ENCODE results near the gene DDX39A. TPM values are rescaled to one million over a fixed set of nuclear protein-coding genes. Genes with fewer than 3 reads are reported as not detected.

Gene DDX39A
- total RNA-seq, 2 experiments from 2014 or later, result 219 to 227 TPM

GRCh38 chr19:14443632-14444216, 24.6 kb upstream of the DDX39A start:
- H3K36me3 Mint-ChIP-seq (ENCODE audit: low read depth), result peaks cover 34% of the 10 kb centered on the region
- H3K9me3 Mint-ChIP-seq, result no peaks in the 10 kb centered on the region
- no peak overlapping the region for H3K27ac Mint-ChIP-seq
- no peak overlapping the region for H3K4me3 Mint-ChIP-seq
- CTCF ChIA-PET, result no interaction called here
- no peak for DNase-seq
- intact Hi-C loops (cut with micrococcal nuclease), result no loop called here
- H3K27me3 Mint-ChIP-seq (ENCODE audit: low read depth), result no peaks in the 10 kb centered on the region
- H3K4me1 Mint-ChIP-seq (ENCODE audit: low read depth), result peaks cover 36% of the 10 kb centered on the region

GRCh38 chr19:14442891-14443631, 23.9 kb upstream of the DDX39A start:
- Mint-ChIP-seq H3K4me1 (ENCODE audit: low read depth) (peaks cover 37% of the 10 kb centered on the region), H3K4me3 (no peak overlapping the region)

DNA sequence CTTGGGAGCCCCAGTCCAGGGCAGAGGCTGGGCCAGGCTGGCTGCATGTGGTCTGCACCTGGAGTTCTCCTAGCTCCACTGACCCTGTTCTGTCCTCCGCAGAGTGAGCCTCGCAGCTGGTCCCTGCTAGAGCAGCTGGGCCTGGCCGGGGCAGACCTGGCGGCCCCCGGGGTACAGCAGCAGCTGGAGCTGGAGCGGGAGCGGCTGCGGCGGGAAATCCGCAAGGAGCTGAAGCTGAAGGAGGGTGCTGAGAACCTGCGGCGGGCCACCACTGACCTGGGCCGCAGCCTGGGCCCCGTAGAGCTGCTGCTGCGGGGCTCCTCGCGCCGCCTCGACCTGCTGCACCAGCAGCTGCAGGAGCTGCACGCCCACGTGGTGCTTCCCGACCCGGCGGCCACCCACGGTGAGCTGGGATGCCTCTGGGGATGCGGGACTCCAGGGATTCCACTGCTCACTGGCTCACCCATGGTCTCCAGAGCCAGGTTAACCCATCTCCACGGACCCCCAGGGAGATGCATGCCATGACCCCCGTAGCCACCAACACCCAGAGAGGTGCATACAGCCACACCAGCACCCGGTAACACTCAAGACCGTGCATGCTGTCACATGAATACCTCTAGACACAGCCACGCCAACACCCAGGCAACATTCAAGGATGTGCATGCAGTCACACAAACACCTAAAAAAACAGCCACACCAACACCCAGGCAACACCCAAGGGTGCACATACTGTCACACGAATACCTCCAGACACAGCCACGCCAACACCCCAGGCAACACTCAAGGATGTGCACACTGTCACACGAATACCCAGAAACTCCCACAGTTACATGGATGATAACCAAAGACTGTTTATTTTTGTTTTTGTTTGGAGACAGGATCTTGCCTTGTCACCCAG, 22.1 kb upstream of the DDX39A start:
- peaks cover 25% of the 10 kb centered on the region for H3K36me3 Mint-ChIP-seq (ENCODE audit: low read depth)
- H3K27ac Mint-ChIP-seq, result peak overlapping the region; percentile 93
- H3K4me1 Mint-ChIP-seq (ENCODE audit: low read depth), result peaks cover 44% of the 10 kb centered on the region
- no peak for DNase-seq
- no peaks in the 10 kb centered on the region for H3K27me3 Mint-ChIP-seq (ENCODE audit: low read depth)
- intact Hi-C loops (cut with micrococcal nuclease), result no loop called here
- CTCF ChIA-PET, result interaction anchor here (1.0 to 2.2 kb wide), 3 partner anchors 9 to 79 kb away, joined by 4 to 8 read pairs (median 6); no protein-coding TSS in a partner anchor
- no peaks in the 10 kb centered on the region for H3K9me3 Mint-ChIP-seq
- H3K4me3 Mint-ChIP-seq, result peak overlapping the region; percentile 83

More at GRCh38 chr19:14442891-14443631, 23.9 kb upstream of the DDX39A start:
- CTCF ChIA-PET, result interaction anchor here (2.2 kb wide), 1 partner anchor 37 kb away, joined by 8 read pairs; no protein-coding TSS in a partner anchor
- Mint-ChIP-seq H3K36me3 (ENCODE audit: low read depth) (peaks cover 31% of the 10 kb centered on the region), H3K9me3 (no peaks in the 10 kb centered on the region), H3K27me3 (ENCODE audit: low read depth) (no peaks in the 10 kb centered on the region), H3K27ac (no peak overlapping the region)
- intact Hi-C loops (cut with micrococcal nuclease), result no loop called here
- DNase-seq, result no peak

DNA sequence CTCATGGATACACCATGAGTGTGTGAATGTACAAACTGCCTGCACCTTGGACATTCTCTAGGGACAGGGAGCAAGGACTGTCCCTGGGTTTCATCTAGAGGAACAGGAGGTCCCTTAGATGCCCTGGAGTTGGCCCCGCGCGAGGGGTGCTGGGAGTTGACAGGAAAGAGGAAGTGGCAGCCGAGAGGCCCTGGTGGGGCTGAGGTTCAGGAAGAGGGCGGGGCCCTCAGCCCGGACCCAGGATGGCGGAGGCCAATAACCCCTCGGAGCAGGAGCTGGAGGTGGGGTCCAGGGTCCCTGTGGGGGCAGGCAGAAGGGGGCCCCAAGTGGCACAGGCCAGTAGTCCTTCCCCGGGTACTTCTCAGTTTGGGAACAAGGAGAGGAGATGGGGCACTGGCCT, 20.9 kb upstream of the DDX39A start:
- DNase-seq, result peak; percentile 91
- Mint-ChIP-seq H3K4me3 (peak overlapping the region; percentile 83), H3K27ac (peak overlapping the region; percentile 93), H3K4me1 (ENCODE audit: low read depth) (peaks cover 48% of the 10 kb centered on the region), H3K9me3 (no peaks in the 10 kb centered on the region), H3K27me3 (ENCODE audit: low read depth) (no peaks in the 10 kb centered on the region), H3K36me3 (ENCODE audit: low read depth) (peaks cover 23% of the 10 kb centered on the region)
- CTCF ChIA-PET, result interaction anchor here (1.2 kb wide), 1 partner anchor 32 kb away, joined by 4 read pairs; no protein-coding TSS in a partner anchor
- intact Hi-C loops (cut with micrococcal nuclease), result loop anchor here (1.0 kb wide), 1 partner anchor 21 kb away; the partner anchor contains the start of gene DDX39A

DNA sequence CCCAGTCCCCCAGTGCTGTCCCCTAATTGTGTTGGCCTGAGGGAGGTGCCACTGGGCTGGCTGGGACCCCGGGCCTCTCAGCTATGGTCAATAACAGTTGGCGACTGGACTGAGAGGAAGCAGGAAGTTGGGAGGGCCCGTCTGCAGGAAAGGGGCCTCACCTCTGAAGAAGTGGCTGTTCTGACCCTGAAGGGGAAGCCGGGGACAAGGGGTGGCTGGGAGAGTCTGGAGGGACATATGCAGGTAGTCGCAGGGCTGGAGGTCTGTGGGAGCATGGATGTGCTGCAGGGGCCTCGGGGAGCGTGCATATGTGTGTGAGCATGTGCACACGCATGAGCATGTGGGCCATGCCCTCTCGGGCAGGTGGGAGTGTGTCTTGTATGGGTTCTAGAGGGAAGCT, 19.9 kb upstream of the DDX39A start:
- H3K4me3 Mint-ChIP-seq, result no peak overlapping the region
- CTCF ChIA-PET, result interaction anchor here (0.6 to 1.2 kb wide), 4 partner anchors 33 to 324 kb away, joined by 3 to 4 read pairs (median 3); no protein-coding TSS in a partner anchor
- H3K27ac Mint-ChIP-seq, result peak overlapping the region; percentile 93
- H3K36me3 Mint-ChIP-seq (ENCODE audit: low read depth), result peaks cover 21% of the 10 kb centered on the region
- no peaks in the 10 kb centered on the region for H3K9me3 Mint-ChIP-seq
- H3K27me3 Mint-ChIP-seq (ENCODE audit: low read depth), result no peaks in the 10 kb centered on the region
- no peak for DNase-seq
- intact Hi-C loops (cut with micrococcal nuclease), result no loop called here
- peaks cover 55% of the 10 kb centered on the region for H3K4me1 Mint-ChIP-seq (ENCODE audit: low read depth)

DNA sequence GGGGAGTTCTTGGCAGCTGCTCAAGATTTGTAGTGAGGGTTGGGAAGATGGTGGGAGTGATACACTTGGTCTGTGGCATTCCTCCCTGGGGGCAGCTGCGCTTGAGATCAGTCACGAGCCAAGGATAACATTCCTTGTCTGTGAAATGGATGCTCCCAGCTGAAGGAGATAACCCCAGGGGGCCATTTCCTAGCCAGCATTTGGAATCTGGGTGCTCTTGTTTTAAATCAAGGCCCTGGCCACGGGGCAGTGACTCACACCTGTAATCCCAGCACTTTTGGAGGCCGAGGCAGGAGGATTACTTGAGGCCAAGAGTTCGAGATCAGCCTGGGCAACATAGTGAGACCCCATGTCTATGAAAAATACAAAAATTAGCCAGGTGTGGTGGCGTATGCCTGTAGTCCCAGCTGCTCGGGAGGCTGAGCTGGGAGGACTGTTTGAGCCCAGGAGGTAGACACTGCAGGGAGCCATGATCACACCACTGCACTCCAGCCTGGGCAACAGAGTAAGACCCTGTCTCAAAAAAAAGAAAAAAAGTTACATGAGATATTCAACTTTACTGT, 18.5 kb upstream of the DDX39A start:
- peak overlapping the region; percentile 34 for H3K27ac Mint-ChIP-seq
- no peak overlapping the region for H3K4me3 Mint-ChIP-seq
- no peak for DNase-seq
- CTCF ChIA-PET, result interaction anchor here (0.7 to 1.4 kb wide), 6 partner anchors 35 to 559 kb away, joined by 3 to 4 read pairs (median 4); no protein-coding TSS in a partner anchor
- peaks cover 13% of the 10 kb centered on the region for H3K36me3 Mint-ChIP-seq (ENCODE audit: low read depth)
- H3K27me3 Mint-ChIP-seq (ENCODE audit: low read depth), result no peaks in the 10 kb centered on the region
- H3K9me3 Mint-ChIP-seq, result no peaks in the 10 kb centered on the region
- peaks cover 49% of the 10 kb centered on the region for H3K4me1 Mint-ChIP-seq (ENCODE audit: low read depth)
- intact Hi-C loops (cut with micrococcal nuclease), result no loop called here

- intact Hi-C loops (cut with micrococcal nuclease), result no loop called here
Observed at GRCh38 chr19:14435320-14436050, 16.3 kb upstream of the DDX39A start.

DNA sequence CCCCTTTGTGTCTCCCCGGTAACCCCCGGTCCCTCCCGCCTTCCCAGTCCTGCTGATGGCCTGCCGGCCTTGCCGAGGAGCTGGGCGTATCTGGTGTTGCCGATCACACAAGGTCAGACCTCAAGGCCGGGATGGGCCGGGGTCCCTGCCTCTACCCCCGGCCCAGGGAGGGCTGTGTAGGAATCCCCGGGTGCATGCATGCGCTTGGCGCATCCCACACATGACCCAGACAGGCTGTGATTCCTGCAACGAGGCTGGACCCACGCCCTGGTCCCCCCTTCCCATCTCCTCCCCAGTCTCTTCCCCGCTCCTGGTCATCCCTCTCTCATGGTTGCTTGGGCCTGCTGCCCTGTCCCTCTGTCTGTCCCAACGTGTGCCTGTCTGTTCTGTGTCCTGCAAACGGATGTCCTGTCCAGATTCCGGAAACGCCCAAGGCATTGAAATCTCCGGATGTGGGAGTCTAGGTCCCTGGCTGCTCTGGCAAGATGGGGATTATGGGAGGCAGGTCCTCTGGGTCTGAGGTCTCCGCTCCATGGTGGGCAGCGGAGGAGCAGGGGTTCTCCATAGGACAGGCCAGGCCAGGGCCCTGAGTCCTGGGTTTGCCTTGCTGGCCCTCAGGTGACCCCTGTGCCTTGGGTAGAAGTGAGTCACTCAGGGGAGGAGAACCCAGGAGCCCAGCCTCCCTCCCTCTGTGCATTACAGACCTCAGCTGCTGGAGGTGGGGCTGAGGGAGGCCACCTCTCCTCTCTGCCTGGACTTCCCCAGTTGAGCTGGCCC, 15.6 kb upstream of the DDX39A start:
- CTCF ChIA-PET, result interaction anchor here (0.6 to 1.2 kb wide), 3 partner anchors 43 to 653 kb away, joined by 4 to 7 read pairs (median 4); no protein-coding TSS in a partner anchor
- H3K4me1 Mint-ChIP-seq (ENCODE audit: low read depth), result peaks cover 47% of the 10 kb centered on the region
- peak overlapping the region; percentile 72 for H3K4me3 Mint-ChIP-seq
- intact Hi-C loops (cut with micrococcal nuclease), result no loop called here
- H3K36me3 Mint-ChIP-seq (ENCODE audit: low read depth), result peaks cover 5% of the 10 kb centered on the region
- H3K9me3 Mint-ChIP-seq, result no peaks in the 10 kb centered on the region
- peak overlapping the region; percentile 79 for H3K27ac Mint-ChIP-seq
- no peaks in the 10 kb centered on the region for H3K27me3 Mint-ChIP-seq (ENCODE audit: low read depth)
- peak; percentile 78 for DNase-seq

More at GRCh38 chr19:14435320-14436050, 16.3 kb upstream of the DDX39A start:
- H3K27ac Mint-ChIP-seq, result peak overlapping the region; percentile 79
- peaks cover 54% of the 10 kb centered on the region for H3K4me1 Mint-ChIP-seq (ENCODE audit: low read depth)
- CTCF ChIA-PET, result interaction anchor here (0.6 to 1.2 kb wide), 3 partner anchors 45 to 653 kb away, joined by 3 to 7 read pairs (median 4); no protein-coding TSS in a partner anchor
- peak overlapping the region; percentile 72 for H3K4me3 Mint-ChIP-seq
- no peaks in the 10 kb centered on the region for H3K27me3 Mint-ChIP-seq (ENCODE audit: low read depth)
- no peak for DNase-seq
- peaks cover 6% of the 10 kb centered on the region for H3K36me3 Mint-ChIP-seq (ENCODE audit: low read depth)
- no peaks in the 10 kb centered on the region for H3K9me3 Mint-ChIP-seq

DNA sequence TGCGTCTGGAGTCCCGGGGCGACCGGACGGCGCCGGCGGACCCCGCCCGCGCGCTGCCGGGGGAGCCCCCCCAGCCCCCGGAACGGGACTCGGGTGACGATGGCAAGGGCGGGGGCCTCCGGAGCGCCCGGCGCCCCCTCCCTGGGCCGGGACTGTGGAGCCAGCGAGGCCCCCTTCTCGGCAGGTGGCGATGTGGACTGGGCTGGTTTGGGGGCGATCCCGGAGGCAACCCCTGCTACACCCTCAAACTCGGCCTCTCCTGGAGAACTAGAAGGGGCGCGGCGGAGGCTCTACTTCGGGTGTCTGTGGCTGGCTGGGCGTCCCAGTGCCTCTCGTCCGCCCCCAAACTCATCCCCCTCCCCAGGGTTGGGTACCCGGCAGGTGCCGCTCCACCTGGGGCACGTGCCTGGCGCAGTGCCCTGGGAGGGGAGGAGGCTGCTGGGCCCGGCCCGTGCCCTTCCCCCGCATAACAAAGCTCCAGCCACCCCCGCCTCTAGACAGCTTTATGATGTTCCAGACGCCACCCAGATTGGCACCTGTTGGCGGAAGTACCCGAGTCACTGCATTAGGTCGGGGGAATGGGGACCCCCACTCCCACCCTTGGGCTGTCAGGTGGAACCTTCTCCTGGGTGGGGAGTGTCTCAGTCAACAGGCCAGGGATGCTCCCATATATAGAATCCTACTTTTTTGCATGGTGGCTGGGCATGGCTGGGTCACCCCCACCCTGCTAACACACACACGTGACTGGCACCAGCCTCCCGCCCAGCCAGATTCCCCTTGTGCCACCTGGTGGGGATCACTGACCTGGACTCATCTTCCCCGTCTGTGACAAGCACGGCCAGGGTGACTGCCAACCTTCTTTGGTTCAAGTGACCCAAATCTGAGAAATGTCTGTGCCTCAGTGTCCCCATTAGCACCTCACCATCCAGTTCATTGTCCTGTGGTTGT, 14.7 kb upstream of the DDX39A start:
- intact Hi-C loops (cut with micrococcal nuclease), result loop anchor here (2.0 kb wide), 1 partner anchor 15 kb away; the partner anchor contains the start of gene DDX39A
- H3K9me3 Mint-ChIP-seq, result no peaks in the 10 kb centered on the region
- peak overlapping the region; percentile 79 for H3K27ac Mint-ChIP-seq
- no peaks in the 10 kb centered on the region for H3K27me3 Mint-ChIP-seq (ENCODE audit: low read depth)
- H3K4me1 Mint-ChIP-seq (ENCODE audit: low read depth), result peaks cover 40% of the 10 kb centered on the region
- CTCF ChIA-PET, result interaction anchor here (0.6 to 1.2 kb wide), 4 partner anchors 38 to 1975 kb away, joined by 3 to 4 read pairs (median 3); no protein-coding TSS in a partner anchor
- DNase-seq, result peak; percentile 56
- H3K4me3 Mint-ChIP-seq, result peak overlapping the region; percentile 72
- H3K36me3 Mint-ChIP-seq (ENCODE audit: low read depth), result peaks cover 5% of the 10 kb centered on the region
